WERI-Rb-1 (cell line): ENCODE results near the gene CPZ.

Source experiments
- DNase-seq: peaks from one replicate; pipeline ENCODE4 v3.0.0-alpha.2; 2020
- H3K27ac ChIP-seq: fragments of 250-450 bp; sonication (Bioruptor Pico); 2 replicates; pipeline ENCODE4 v1.5.1; 2020; ENCODE audit warnings: mild to moderate bottlenecking, moderate library complexity
- H3K27me3 ChIP-seq: fragments of 250-450 bp; sonication (Bioruptor Pico); 2 replicates; pipeline ENCODE4 v1.5.1; 2021; ENCODE audit warnings: mild to moderate bottlenecking, low read depth, moderate library complexity; ENCODE audit not compliant: insufficient read depth, severe bottlenecking
- H3K36me3 ChIP-seq: fragments of 250-450 bp; sonication (Bioruptor Pico); 2 replicates; pipeline ENCODE4 v1.5.1; 2020; ENCODE audit warnings: mild to moderate bottlenecking, moderate library complexity
- H3K4me3 ChIP-seq: 2 replicates; pipeline ENCODE4 v1.5.1; 2011; ENCODE audit warnings: low read depth, mild to moderate bottlenecking, control low read depth, low read length
- H3K9me3 ChIP-seq: fragments of 250-450 bp; sonication (Bioruptor Pico); 2 replicates; pipeline ENCODE4 v1.5.1; 2021; ENCODE audit warnings: mild to moderate bottlenecking, moderate library complexity; ENCODE audit not compliant: severe bottlenecking
- TF ChIP-seq, protein P1 (sequence below): IDR thresholded peaks from 2 replicates; pipeline ENCODE4 v1.5.1; 2011; ENCODE audit warnings: low read depth, mild to moderate bottlenecking, control low read depth, inconsistent platforms, low read length

Gene CPZ

DNA sequence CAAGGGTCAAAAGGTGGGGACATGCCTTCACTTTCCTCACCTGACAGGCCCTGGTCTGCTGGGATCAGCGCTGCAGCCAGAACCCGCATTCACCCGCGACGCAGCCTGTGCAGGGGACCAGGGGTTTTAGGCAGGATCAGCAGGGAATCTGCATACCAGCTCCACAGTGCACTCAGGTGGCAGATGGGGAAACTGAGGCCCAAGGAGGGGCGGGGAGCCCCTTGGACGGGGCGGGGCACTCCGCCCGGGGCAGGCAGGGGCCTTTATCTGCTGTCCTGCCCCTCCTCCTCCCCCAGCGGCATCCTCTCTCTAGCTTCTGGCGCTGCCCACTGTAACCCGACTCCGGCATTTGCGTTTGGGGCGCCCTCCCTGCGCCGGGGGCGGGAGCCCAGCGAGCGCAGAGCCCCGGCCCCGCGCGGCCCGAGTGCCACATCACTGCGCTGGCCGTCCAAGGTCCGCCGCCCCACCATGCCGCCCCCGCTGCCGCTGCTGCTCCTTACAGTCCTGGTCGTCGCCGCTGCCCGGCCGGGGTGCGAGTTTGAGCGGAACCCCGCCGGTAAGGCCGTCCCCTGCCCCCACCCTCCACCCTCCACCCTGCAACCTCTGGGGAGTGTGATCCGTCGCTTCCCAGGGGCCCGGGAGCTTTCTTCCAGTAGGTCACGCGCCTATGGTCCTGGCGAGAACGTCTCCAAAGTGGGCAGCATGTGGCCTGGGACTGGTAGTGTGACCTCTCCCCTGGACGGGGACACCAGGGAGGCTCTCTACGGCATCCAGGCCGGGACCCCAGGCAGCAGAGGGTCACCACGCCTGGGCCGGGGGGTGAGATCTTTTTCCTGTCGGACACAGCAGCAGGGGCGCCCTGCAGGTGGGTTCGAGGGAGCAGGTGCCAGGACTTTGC, at the start of gene CPZ:
CPZ (plus strand) TSS at position 400 of the 898 bp plus-strand sequence; CDS start at position 469, 69 bp downstream.
- no peaks in the 10 kb centered on the region for H3K36me3 ChIP-seq
- H3K4me3 ChIP-seq = peak within 1 kb of the TSS; percentile 9; the same call in 1 of the 2 replicates
- peaks cover 21% of the 10 kb centered on the region for H3K27me3 ChIP-seq
- no peak within 1 kb of the TSS for H3K27ac ChIP-seq
- peak; percentile 30 for DNase-seq
- TF ChIP-seq, protein P1, sequence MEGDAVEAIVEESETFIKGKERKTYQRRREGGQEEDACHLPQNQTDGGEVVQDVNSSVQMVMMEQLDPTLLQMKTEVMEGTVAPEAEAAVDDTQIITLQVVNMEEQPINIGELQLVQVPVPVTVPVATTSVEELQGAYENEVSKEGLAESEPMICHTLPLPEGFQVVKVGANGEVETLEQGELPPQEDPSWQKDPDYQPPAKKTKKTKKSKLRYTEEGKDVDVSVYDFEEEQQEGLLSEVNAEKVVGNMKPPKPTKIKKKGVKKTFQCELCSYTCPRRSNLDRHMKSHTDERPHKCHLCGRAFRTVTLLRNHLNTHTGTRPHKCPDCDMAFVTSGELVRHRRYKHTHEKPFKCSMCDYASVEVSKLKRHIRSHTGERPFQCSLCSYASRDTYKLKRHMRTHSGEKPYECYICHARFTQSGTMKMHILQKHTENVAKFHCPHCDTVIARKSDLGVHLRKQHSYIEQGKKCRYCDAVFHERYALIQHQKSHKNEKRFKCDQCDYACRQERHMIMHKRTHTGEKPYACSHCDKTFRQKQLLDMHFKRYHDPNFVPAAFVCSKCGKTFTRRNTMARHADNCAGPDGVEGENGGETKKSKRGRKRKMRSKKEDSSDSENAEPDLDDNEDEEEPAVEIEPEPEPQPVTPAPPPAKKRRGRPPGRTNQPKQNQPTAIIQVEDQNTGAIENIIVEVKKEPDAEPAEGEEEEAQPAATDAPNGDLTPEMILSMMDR = no peak
- no peaks in the 10 kb centered on the region for H3K9me3 ChIP-seq

DNA sequence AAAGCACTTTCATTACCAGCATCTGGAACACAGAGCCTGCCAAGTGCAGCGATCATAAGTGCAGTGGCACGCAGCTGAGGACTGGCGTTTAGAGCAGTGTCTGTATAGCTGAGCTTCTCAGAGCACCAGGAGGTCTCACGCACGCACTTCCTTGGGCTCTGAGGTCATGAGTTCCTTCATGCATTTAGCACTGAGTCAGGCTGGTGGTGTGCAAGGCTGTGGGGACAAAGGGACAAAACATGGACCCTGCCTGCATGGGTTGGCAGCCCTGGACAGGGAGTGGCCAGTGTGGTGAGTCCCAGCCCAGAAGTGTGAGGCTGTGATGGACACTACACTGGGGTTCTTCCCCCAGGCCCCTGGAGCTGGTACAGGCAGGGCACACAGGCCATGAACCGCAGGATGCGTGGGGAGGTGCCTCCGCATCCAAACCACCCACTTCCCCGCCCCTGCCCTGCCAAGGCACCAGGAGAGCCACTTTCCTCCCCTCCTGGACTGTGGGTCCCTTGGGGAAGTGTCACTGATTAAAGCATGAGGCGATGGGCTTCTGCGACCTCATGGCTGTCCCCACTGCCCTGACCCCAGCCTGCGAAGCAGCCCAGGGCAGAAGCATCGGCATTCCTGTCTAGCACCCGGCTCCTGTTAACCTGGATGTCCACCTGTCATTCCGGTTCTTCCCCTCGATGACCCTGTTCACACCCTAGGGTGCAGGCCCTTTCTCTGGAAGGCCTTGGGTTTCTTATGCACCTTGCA, 49.6 kb upstream of the CPZ start:
- no peaks in the 10 kb centered on the region for H3K36me3 ChIP-seq
- no peaks in the 10 kb centered on the region for H3K27me3 ChIP-seq
- H3K27ac ChIP-seq = no peak overlapping the region
- H3K4me3 ChIP-seq = no peak overlapping the region
- H3K9me3 ChIP-seq = no peaks in the 10 kb centered on the region
- TF ChIP-seq, protein P1 = no peak
- no peak for DNase-seq

GRCh38 chr4:8543623-8544022, 48.9 kb upstream of the CPZ start:
- H3K9me3 ChIP-seq = no peaks in the 10 kb centered on the region
- no peaks in the 10 kb centered on the region for H3K27me3 ChIP-seq
- no peaks in the 10 kb centered on the region for H3K36me3 ChIP-seq
- no peak overlapping the region for H3K4me3 ChIP-seq
- TF ChIP-seq, protein P1 = no peak
- DNase-seq = no peak
- no peak overlapping the region for H3K27ac ChIP-seq

DNA sequence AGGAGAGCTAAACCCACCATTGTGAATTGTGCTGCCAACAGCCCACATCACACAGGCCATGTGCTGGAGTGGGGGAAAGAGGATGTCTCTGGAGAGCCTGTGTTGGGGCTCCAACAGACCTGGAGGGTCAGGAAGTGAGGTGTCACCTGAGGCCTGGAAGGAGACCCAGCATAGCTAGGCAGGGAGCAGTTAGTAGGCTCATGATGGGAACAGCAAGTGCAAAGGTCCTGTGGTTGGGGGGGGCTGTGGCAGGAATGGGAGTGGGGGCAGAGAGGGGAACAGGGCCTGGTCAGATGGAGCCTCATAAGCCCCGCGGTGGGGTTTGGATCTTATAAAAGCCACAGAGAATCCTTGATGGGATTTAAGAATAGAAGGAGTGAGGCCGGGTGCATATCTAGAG, 48.3 kb upstream of the CPZ start:
- H3K27ac ChIP-seq = no peak overlapping the region
- no peak for DNase-seq
- H3K36me3 ChIP-seq = no peaks in the 10 kb centered on the region
- H3K4me3 ChIP-seq = no peak overlapping the region
- TF ChIP-seq, protein P1 = no peak
- no peaks in the 10 kb centered on the region for H3K27me3 ChIP-seq
- no peaks in the 10 kb centered on the region for H3K9me3 ChIP-seq

DNA sequence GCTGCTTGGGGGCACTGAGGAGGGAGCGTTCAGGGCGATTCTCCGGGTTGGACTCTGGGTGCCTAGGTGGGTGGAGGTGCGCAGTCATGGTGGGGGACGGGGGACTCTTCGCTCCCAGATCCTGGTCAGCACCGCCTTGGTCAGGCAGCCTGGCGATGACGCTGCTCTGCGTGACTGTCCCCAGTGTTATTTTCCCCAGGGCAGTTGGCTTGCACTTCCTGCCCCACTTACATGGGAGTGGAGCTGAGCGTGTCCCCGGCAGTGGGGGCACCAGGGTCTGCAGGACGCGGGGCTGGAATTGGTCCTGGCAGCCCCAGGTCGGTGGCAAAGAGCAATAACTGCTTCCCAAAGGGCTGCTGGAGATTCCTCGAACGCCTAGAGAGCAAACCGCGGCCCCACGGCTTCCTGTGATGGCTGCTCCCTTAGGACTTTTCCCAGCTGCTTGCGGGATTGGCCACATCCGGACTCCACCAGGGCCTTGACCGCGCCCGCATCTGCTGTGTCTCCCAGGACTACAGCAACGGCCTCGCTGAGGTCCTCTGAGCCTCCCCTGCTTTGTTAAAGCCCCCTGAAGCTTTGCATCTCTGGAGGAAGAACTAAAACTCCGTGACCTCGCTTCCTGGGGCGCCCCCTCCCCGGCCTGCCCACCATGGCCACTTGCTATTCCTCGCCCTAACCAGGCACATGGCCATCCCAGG, 47.7 kb upstream of the CPZ start:
- Histone ChIP-seq H3K36me3 (no peaks in the 10 kb centered on the region), H3K9me3 (no peaks in the 10 kb centered on the region), H3K4me3 (no peak overlapping the region), H3K27ac (no peak overlapping the region), H3K27me3 (no peaks in the 10 kb centered on the region)
- DNase-seq = no peak
- TF ChIP-seq, protein P1 = no peak
